Stomach smooth muscle (tissue), 2 donors: Measurements from ENCODE around the gene MXRA8.

Experiments
- H3K27ac ChIP-seq: one replicate; pipeline ENCODE4 v1.7.0; 2013; ENCODE audit warnings: mild to moderate bottlenecking, low read length, inconsistent platforms
- H3K27me3 ChIP-seq, 2 donors: one replicate each; pipeline ENCODE4 v1.7.0; 2013; ENCODE audit warnings: low read length in 2 of 2; ENCODE audit not compliant: insufficient read depth in 2 of 2, control insufficient read depth in 1 of 2
- H3K36me3 ChIP-seq, 2 donors: one replicate each; pipeline ENCODE4 v1.7.0; 2013; ENCODE audit warnings: low read length in 2 of 2; ENCODE audit not compliant: control insufficient read depth in 2 of 2, insufficient read depth in 2 of 2
- H3K4me1 ChIP-seq: one replicate; pipeline ENCODE4 v1.7.0; 2013; ENCODE audit warnings: low read length; ENCODE audit not compliant: control insufficient read depth, insufficient read depth
- H3K4me3 ChIP-seq, 2 donors: one replicate each; pipeline ENCODE4 v1.7.0; 2013; ENCODE audit warnings: low read length in 2 of 2
- H3K9ac ChIP-seq, 2 donors: one replicate each; pipeline ENCODE4 v1.7.0; 2013; ENCODE audit warnings: low read length in 2 of 2, mild to moderate bottlenecking in 1 of 2
- H3K9me3 ChIP-seq, 2 donors: one replicate each; pipeline ENCODE4 v1.7.0; 2013; ENCODE audit warnings: low read length in 2 of 2; ENCODE audit not compliant: control insufficient read depth in 2 of 2
- donor health status: healthy.
- donor health status: Pancreatic carcinoma.

The MXRA8 gene

DNA sequence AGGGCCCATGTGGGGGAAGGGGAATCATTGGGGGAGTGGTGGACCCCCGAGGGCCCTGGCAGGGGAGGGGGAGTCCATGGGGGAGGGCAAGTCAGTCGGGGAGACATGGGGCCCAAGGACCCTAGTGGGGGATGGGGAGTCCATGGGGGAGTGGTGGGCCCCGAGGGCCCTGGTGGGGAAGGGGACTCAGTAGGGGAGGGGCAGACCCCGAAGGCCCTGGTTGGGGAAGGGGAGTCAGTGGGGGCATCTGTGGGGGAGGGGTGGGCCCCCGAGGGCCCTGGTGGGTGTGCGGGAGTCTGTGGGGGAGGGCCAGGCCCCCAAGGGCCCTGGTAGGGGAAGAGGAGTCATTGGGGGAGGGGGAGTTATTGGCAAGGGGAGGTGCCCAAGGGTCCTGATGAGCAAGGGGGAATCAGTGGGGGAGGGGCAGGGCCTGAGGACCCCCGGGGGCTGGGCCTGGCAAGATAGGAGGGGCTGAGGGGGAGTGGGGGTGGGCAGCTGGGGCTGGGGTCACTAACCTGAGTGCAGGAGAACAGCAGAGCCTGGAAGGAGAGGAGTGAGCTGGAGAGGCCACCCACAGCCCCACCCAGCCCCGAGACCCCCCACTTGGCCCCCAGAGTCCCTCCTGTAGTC lies 2.1 kb downstream of the MXRA8 start:
- Histone ChIP-seq H3K9me3 (no peaks in the 10 kb centered on the region), H3K27ac (peak overlapping the region; percentile 87), H3K4me1 (peaks cover 69% of the 10 kb centered on the region), H3K4me3 (peak overlapping the region in 1 of 2 donors; percentile 78), H3K27me3 (no peaks in the 10 kb centered on the region), H3K9ac (peak overlapping the region in 1 of 2 donors; percentile 57), H3K36me3 (peaks cover 0 to 2% of the 10 kb centered on the region in 2 donors)

GRCh38 chr1:1355416-1355815 lies 2.9 kb downstream of the MXRA8 start:
- H3K36me3 ChIP-seq, result peaks cover 0 to 2% of the 10 kb centered on the region in 2 donors
- no peaks in the 10 kb centered on the region for H3K9me3 ChIP-seq
- H3K4me1 ChIP-seq, result peaks cover 62% of the 10 kb centered on the region
- no peaks in the 10 kb centered on the region for H3K27me3 ChIP-seq
- peak overlapping the region in 1 of 2 donors; percentile 49 for H3K4me3 ChIP-seq
- H3K27ac ChIP-seq, result no peak overlapping the region
- no peak overlapping the region for H3K9ac ChIP-seq

GRCh38 chr1:1354271-1355247 lies 3.8 kb downstream of the MXRA8 start:
- no peak overlapping the region for H3K27ac ChIP-seq
- no peak overlapping the region for H3K4me3 ChIP-seq
- no peaks in the 10 kb centered on the region for H3K9me3 ChIP-seq
- H3K36me3 ChIP-seq, result peaks cover 0 to 2% of the 10 kb centered on the region in 2 donors
- peaks cover 55% of the 10 kb centered on the region for H3K4me1 ChIP-seq
- H3K27me3 ChIP-seq, result no peaks in the 10 kb centered on the region
- no peak overlapping the region for H3K9ac ChIP-seq

GRCh38 chr1:1353389-1354151 lies 4.8 kb downstream of the MXRA8 start:
- no peaks in the 10 kb centered on the region for H3K27me3 ChIP-seq
- H3K27ac ChIP-seq, result peak overlapping the region; percentile 18

GRCh38 chr1:1352786-1353388 lies 5.5 kb downstream of the MXRA8 start:
- Histone ChIP-seq H3K27ac (peak overlapping the region; percentile 18), H3K36me3 (peaks cover 0 to 2% of the 10 kb centered on the region in 2 donors), H3K27me3 (no peaks in the 10 kb centered on the region), H3K9ac (no peak overlapping the region), H3K9me3 (no peaks in the 10 kb centered on the region), H3K4me1 (peaks cover 52% of the 10 kb centered on the region), H3K4me3 (peak overlapping the region in 1 of 2 donors; percentile 35)

More at GRCh38 chr1:1353389-1354151, 4.8 kb downstream of the MXRA8 start:
- no peak overlapping the region for H3K4me3 ChIP-seq
- H3K9me3 ChIP-seq, result no peaks in the 10 kb centered on the region
- H3K4me1 ChIP-seq, result peaks cover 49% of the 10 kb centered on the region
- H3K9ac ChIP-seq, result no peak overlapping the region
- H3K36me3 ChIP-seq, result peaks cover 0 to 2% of the 10 kb centered on the region in 2 donors

DNA sequence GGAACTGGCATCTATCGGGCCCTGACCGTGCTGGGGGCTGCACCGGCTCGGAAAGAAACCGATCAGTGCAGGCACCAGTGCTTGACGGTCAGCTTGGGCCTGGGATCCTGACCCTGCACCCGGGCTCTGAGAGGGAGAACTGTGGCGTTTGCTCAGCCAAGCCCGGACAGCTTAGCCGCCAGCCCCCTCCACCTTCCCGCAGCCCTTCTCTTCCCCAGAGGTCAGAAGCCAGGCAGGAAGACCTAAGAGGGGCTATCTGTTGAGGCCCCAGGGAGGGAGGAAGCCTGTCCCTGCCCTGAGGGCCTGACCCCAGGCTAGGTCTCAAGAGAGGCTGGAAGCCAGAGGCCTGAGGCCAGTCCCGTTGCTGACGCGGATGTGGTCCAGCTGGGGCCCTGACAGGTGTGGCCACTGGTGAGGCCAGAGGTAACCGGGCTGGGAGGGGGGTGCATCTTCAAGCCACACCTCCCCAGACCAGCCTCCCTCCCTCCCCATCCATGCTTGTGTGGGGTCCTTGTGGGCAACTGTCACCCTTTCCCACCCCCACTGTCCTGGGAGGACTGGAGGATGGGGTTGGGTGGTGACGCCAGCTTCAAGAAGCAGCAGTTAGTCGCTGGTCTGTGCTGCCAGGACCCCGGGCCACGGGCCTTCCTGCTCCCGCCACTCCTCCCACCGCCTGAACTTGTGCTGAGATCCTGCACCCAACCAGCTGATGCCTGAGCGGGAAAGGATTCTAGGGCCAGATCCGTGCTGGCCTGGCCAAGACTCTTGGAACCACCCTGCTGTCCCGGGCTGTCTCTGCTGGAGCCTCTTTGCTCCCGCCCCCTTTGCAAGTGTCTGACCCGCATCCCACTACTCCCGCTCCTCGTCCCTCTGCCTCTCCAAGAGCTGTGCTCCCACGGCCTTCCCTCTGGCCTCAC lies 6.6 kb downstream of the MXRA8 start:
- Histone ChIP-seq H3K9ac (peak overlapping the region in 1 of 2 donors; percentile 13), H3K4me3 (peak overlapping the region in 1 of 2 donors; percentile 44), H3K27ac (peak overlapping the region; percentile 37), H3K27me3 (no peaks in the 10 kb centered on the region), H3K4me1 (peaks cover 58% of the 10 kb centered on the region), H3K36me3 (peaks cover 0 to 2% of the 10 kb centered on the region in 2 donors), H3K9me3 (no peaks in the 10 kb centered on the region)

GRCh38 chr1:1349256-1350012 lies 8.9 kb downstream of the MXRA8 start, which contains the start of gene DVL1:
Gene DVL1 (minus strand): TSS chr1:1349418. CDS start chr1:1349065, 353 bp downstream.
- Histone ChIP-seq H3K36me3 (peaks cover 0 to 2% of the 10 kb centered on the region in 2 donors), H3K4me3 (peak within 1 kb of the TSS; percentile 81 to 85), H3K9ac (peak within 1 kb of the TSS; percentile 72 to 77), H3K9me3 (no peaks in the 10 kb centered on the region), H3K27me3 (no peaks in the 10 kb centered on the region), H3K4me1 (peaks cover 64% of the 10 kb centered on the region), H3K27ac (peak within 1 kb of the TSS; percentile 46)

- Histone ChIP-seq H3K4me3 (peak overlapping the region; percentile 81 to 85), H3K4me1 (peaks cover 63% of the 10 kb centered on the region), H3K27me3 (no peaks in the 10 kb centered on the region), H3K9ac (peak overlapping the region; percentile 72 to 77), H3K9me3 (no peaks in the 10 kb centered on the region), H3K36me3 (peaks cover 0 to 2% of the 10 kb centered on the region in 2 donors), H3K27ac (peak overlapping the region; percentile 31)
Measured at GRCh38 chr1:1348420-1349255, 9.7 kb downstream of the MXRA8 start.
